Kidney (tissue), 14 donors: Measurements from ENCODE around the gene SLC7A6OS. TPM values are rescaled to one million over a fixed set of nuclear protein-coding genes. Genes with fewer than 3 reads are reported as not detected.

Experiments
- DNase-seq, 5 donors: peaks; one replicate each; pipeline ENCODE4 v3.0.0-alpha.2; 2013 to 2020
- FAIRE-seq: peaks from 2 replicates; lab custom pipeline; 2012; peaks lifted over from hg19 to GRCh38; lab: Jason Lieb, UNC
- H3K27ac ChIP-seq, 2 donors: one replicate each; pipeline ENCODE4 v1.7.0; 2013; ENCODE audit warnings: low read depth in 2 of 2, low read length in 2 of 2, inconsistent platforms in 1 of 2
- H3K27me3 ChIP-seq: one replicate; pipeline ENCODE4 v1.7.1; 2013; ENCODE audit warnings: low read length, inconsistent platforms; ENCODE audit not compliant: control insufficient read depth, insufficient read depth
- H3K36me3 ChIP-seq, 3 donors: one replicate each; pipeline versions ENCODE4 v1.7.0 to v1.7.1; 2013; ENCODE audit warnings: low read length in 3 of 3, control low read depth in 1 of 3, inconsistent platforms in 1 of 3; ENCODE audit not compliant: insufficient read depth in 3 of 3, control insufficient read depth in 2 of 3
- H3K4me1 ChIP-seq, 3 donors: one replicate each; pipeline versions ENCODE4 v1.7.0 to v1.7.1; 2013; ENCODE audit warnings: low read length in 3 of 3, inconsistent platforms in 1 of 3, low read depth in 1 of 3; ENCODE audit not compliant: control insufficient read depth in 2 of 3, insufficient read depth in 2 of 3
- H3K4me3 ChIP-seq, 3 donors: one replicate each; pipeline versions ENCODE4 v1.7.0 to v1.8.1; 2013; ENCODE audit warnings: low read length in 3 of 3, control low read depth in 1 of 3, inconsistent platforms in 1 of 3
- H3K9ac ChIP-seq, 3 donors: one replicate each; pipeline versions ENCODE4 v1.7.0 to v1.7.1; 2013; ENCODE audit warnings: low read length in 3 of 3, control low read depth in 1 of 3, inconsistent platforms in 1 of 3
- H3K9me3 ChIP-seq, 3 donors: one replicate each; pipeline versions ENCODE4 v1.7.0 to v1.7.1; 2013; ENCODE audit warnings: low read length in 3 of 3, control low read depth in 1 of 3, inconsistent platforms in 1 of 3; ENCODE audit not compliant: control insufficient read depth in 2 of 3, insufficient read depth in 1 of 3
- intact Hi-C: fragments of 100-400 bp; cut with DNase I; formaldehyde crosslinking; loops from one replicate; pipeline ENCODE4 v1.11.1; 2022
- polyA plus RNA-seq: library from polyadenylated mRNA; stranded (reverse); fragments of 350-450 nt; fragmentation: Illumina TruSeq; extraction: RNeasy Lipid Tissue Mini Kit (QIAGEN cat#74804); gene quantifications from one replicate; pipeline ENCODE4 v1.2.3, GENCODE V29; 2014; ENCODE audit warnings: low read depth, low replicate concordance; ENCODE audit not compliant: insufficient read depth
- total RNA-seq: library from RNA; stranded (reverse); fragmentation: NEBNext Ultra II Directional; extraction: Animal tissue kit (Norgen Biotek cat#: 25700); gene quantifications from one replicate; pipeline ENCODE4 v1.2.1, GENCODE V29; 2021
- TF ChIP-seq, protein P1 (sequence below): IDR thresholded peaks from 3 replicates; pipeline ENCODE4 v1.5.1; 2012; ENCODE audit warnings: mild to moderate bottlenecking, moderate library complexity, borderline replicate concordance; ENCODE audit not compliant: insufficient read depth; ENCODE audit errors: extremely low read depth
- donor health status: control.
- donor health status: control.
- donor health status: control.
- donor health status: control.
- donor health status: control.
- donor health status: DM: yes; HTN: yes; CAD: no.
- donor health status: Normal renal cell carcinoma (clear cell type).

The SLC7A6OS gene
- total and polyA plus RNA-seq, 2 donors from 2014 or later, result 9.2 to 20.3 TPM

DNA sequence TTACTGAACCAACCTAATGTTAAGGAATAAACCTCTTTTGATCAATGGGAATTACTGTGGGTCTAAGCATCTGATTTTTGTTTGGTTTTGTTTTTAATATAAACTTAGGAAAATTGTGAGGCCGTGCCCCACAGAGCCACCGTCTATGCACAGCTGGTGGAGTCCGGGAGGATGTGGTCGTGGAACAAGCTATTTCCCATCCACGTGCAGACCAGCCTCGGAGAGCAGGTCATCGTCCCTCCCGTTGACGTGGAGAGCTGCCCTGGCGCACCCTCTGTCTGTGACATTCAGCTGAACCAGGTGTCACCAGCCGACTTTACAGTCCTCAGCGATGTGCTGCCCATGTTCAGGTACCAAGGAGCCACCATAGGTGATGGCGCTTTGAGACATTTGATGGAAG, 28.5 kb upstream of the SLC7A6OS start:
- Histone ChIP-seq H3K4me3 (no peak overlapping the region), H3K36me3 (peaks cover 3 to 39% (median 33%) of the 10 kb centered on the region in 3 donors), H3K4me1 (no peaks in the 10 kb centered on the region), H3K9ac (no peak overlapping the region), H3K27me3 (no peaks in the 10 kb centered on the region), H3K27ac (no peak overlapping the region), H3K9me3 (no peaks in the 10 kb centered on the region)
- TF ChIP-seq, protein P1, sequence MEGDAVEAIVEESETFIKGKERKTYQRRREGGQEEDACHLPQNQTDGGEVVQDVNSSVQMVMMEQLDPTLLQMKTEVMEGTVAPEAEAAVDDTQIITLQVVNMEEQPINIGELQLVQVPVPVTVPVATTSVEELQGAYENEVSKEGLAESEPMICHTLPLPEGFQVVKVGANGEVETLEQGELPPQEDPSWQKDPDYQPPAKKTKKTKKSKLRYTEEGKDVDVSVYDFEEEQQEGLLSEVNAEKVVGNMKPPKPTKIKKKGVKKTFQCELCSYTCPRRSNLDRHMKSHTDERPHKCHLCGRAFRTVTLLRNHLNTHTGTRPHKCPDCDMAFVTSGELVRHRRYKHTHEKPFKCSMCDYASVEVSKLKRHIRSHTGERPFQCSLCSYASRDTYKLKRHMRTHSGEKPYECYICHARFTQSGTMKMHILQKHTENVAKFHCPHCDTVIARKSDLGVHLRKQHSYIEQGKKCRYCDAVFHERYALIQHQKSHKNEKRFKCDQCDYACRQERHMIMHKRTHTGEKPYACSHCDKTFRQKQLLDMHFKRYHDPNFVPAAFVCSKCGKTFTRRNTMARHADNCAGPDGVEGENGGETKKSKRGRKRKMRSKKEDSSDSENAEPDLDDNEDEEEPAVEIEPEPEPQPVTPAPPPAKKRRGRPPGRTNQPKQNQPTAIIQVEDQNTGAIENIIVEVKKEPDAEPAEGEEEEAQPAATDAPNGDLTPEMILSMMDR, result no peak
- intact Hi-C loops, result no loop called here
- FAIRE-seq (no peak), DNase-seq (peak in 1 of 5 donors; percentile 53)

DNA sequence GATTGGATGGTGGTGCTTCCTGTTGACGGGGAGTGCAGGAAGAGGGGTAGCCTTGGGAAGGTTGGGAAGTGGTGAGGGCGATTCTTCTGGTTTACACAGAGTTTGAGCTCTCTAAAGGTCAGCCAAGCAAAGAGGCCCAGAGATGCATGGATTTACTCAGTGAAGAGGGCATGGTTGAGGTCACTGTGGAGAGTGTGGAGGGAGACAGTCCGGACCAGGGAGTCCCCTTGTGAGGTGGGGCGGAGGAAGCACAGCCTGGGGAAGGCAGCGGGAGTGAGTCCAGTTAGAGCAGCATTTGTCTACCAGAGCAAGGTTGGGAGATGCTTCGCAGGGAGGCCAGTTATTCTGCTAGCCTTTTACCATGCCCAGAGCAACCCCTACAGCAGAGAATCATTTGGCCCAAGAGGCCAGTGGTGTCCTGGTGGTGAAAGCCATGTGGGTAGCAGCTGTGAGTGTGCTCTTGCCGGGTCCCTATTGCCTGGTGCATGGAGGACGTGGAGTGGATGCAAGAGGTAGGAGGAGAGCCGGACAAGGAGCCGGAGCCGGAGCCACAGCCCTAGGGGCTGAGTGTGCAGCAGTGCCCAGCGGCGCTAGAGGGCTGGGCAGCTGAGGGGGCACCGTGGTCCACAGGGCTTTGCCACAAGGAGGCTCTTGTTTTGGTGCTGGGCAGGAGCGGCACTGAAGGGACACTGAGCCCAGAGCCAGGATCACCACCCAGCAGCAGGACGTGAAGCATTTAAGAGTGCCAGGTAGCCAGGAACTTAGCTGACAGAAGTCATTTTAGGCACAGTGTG, 27.8 kb upstream of the SLC7A6OS start:
- H3K27ac ChIP-seq, result no peak overlapping the region
- no peaks in the 10 kb centered on the region for H3K9me3 ChIP-seq
- H3K9ac ChIP-seq, result no peak overlapping the region
- no peak overlapping the region for H3K4me3 ChIP-seq
- TF ChIP-seq, protein P1, result no peak
- no peaks in the 10 kb centered on the region for H3K4me1 ChIP-seq
- no peak for FAIRE-seq
- no peaks in the 10 kb centered on the region for H3K27me3 ChIP-seq
- DNase-seq, result peak in 1 of 5 donors; percentile 37
- peaks cover 3 to 39% (median 28%) of the 10 kb centered on the region in 3 donors for H3K36me3 ChIP-seq
- intact Hi-C loops, result no loop called here

DNA sequence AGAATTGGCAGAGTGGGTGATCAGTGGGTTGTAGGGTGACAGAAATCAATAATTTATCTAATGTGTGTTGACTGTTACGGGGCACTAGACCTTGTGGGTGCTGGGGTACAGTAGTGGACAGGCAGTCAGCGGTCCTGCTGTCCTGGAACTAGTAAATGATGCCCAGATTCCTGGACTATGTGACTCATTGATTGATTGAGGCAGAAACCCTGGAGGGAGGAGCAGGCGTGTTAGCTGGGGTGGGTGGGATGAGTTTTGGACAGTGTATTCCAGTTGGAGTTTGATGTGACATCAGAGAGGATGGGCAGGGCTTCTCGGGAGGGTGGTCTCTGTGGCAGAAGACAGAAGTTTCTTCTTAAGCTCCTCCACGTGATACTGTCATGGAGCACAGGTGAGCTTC, 24.4 kb upstream of the SLC7A6OS start:
- peak in 1 of 5 donors; percentile 23 for DNase-seq
- TF ChIP-seq, protein P1, result no peak
- Histone ChIP-seq H3K27ac (no peak overlapping the region), H3K4me1 (peaks cover 8 to 12% (median 11%) of the 10 kb centered on the region in 3 donors), H3K9me3 (no peaks in the 10 kb centered on the region), H3K36me3 (peaks cover 7 to 29% (median 22%) of the 10 kb centered on the region in 3 donors), H3K9ac (no peak overlapping the region), H3K4me3 (no peak overlapping the region), H3K27me3 (no peaks in the 10 kb centered on the region)
- no peak for FAIRE-seq
- intact Hi-C loops, result no loop called here
